AG09309 (cell line): ENCODE data around the gene MGAT4A.

ENCODE experiments used
- DNase-seq: peaks from one replicate; pipeline ENCODE4 v3.0.0-alpha.2; 2010; ENCODE audit warnings: low read depth
- H3K4me3 ChIP-seq: 2 replicates; pipeline ENCODE4 v1.5.1; 2011; ENCODE audit warnings: mild to moderate bottlenecking, low read depth, low read length, moderate library complexity; ENCODE audit not compliant: control insufficient read depth
- TF ChIP-seq, protein P1 (sequence below): IDR thresholded peaks from 2 replicates; pipeline ENCODE4 v1.5.1; 2011; ENCODE audit warnings: mild to moderate bottlenecking, low read depth, low read length, inconsistent platforms; ENCODE audit not compliant: insufficient read depth, control insufficient read depth; ENCODE audit errors: missing control alignments

MGAT4A gene

DNA sequence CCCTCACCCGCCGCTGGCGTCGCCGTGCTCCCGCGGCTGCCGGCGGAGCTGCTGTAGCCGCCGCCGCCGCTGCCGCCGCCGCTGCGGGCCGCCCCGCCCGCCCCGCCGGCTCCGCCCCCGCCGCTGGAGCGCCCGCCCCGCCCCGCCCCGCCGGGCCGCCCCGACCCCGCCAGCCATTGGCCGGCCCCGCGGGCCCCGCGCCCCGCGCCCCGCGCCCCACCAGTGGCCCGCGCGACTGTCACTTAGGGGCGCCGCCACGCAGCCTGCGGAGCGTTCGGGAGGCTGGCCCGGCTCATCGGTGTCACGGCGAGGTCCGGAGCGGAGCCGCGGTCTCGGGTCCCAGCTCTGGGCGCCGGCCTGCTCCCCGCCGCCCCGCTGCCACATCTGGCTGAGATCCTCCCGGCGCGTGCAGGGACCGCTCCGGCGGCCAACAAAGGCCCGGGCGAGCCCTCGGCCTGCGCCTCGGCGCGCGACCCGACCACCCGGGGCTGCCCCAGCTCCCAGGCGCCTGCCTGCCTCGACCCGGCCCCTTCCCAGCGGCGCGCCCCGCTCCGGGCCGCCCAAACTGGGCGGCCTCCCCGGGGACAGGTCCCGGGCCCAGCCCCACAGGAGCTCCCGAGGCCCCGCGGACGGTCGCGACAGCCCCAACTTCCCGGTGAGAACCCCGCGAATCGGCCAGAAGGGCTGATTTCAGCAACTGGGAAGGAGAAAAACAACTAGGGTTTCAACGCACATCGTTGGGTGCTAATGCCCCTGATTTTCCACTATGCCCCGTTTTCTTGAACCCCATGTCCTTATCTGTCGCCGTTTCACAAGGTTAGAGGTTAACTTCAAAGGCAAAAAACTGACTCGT is at the start of gene MGAT4A:
Gene MGAT4A, minus strand, starts transcription at position 92 of the 853 bp plus-strand sequence. CDS start 4,800 bp downstream, outside the sequence.
- TF ChIP-seq, protein P1, sequence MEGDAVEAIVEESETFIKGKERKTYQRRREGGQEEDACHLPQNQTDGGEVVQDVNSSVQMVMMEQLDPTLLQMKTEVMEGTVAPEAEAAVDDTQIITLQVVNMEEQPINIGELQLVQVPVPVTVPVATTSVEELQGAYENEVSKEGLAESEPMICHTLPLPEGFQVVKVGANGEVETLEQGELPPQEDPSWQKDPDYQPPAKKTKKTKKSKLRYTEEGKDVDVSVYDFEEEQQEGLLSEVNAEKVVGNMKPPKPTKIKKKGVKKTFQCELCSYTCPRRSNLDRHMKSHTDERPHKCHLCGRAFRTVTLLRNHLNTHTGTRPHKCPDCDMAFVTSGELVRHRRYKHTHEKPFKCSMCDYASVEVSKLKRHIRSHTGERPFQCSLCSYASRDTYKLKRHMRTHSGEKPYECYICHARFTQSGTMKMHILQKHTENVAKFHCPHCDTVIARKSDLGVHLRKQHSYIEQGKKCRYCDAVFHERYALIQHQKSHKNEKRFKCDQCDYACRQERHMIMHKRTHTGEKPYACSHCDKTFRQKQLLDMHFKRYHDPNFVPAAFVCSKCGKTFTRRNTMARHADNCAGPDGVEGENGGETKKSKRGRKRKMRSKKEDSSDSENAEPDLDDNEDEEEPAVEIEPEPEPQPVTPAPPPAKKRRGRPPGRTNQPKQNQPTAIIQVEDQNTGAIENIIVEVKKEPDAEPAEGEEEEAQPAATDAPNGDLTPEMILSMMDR = no peak
- no peak for DNase-seq

DNA sequence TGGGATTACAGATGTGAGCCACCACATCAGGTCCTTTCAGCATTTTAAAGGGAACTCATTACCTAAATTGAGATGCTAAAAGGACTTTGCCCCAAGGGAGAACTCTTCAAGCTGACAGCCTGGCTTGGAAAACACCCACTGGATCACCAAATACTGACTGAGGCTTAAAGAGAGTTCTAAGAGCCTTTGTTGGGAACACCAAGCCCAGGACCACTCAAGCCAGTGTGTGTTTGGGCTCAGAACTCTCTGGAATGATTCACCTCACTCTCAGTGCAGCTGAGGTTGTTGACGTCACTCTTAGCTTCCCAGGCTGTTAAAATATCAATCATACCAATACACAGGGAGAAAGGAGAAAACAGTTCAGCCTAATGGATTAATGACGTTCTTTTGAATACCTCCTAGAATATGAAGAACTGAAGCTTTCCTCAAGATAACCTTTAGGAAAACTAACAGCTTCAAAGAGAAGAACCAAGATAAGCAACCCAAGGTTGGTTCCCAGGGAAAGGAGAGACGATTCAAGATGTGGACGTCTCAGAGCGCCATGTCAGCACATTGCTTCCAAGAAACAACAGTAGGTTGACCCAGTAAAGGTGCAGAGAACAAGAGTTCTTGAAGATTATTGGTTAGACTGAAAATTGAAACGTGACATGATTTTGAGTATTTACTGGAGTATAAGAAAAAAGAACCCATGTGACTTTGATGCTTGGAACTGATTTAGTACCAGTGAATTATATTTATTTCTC is 48.0 kb upstream of the MGAT4A start:
- DNase-seq = no peak
- TF ChIP-seq, protein P1 = no peak
- no peak overlapping the region for H3K4me3 ChIP-seq

More for the DNA sequence above, at the start of gene MGAT4A:
- H3K4me3 ChIP-seq = peak within 1 kb of the TSS; percentile 19

DNA sequence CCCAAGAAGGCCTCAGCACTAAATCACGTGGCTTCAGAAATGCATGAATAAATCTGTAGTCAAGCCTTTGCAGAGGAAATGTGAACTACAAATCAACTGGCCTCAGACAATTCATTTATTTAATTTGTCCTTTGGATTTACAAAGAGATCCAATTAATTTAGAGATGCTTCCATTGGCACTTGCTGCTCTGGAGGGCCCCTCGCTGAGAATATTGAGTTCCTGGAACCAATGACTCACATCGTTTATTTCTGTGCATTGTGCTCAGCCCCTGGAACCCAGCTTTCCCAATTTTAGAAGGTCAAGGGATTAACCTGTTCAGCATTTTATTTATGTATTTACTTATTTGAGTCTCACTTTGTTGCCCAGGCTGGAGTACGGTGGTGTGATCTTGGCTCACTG is 47.2 kb upstream of the MGAT4A start:
- no peak for DNase-seq
- H3K4me3 ChIP-seq = no peak overlapping the region
- TF ChIP-seq, protein P1 = no peak

DNA sequence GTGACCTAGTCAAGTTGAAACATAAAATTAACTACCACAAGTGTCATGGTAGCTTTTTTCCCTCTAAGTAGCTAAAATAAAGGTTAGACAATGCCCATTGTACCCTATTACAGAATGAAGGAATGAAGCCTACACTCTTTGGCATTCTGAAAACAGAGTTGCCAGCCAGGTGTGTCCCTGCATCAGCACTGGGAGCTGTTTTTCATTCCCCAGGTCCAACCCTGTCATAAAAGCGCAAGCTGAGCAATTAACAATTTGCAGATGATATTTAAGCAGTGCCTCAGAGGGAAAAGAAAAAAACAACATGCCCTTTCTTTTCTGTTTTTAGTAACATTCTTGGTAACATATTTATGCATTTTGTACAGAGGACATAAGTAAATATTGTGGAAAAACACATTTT is 46.8 kb upstream of the MGAT4A start:
- H3K4me3 ChIP-seq = no peak overlapping the region
- TF ChIP-seq, protein P1 = no peak
- DNase-seq = no peak

DNA sequence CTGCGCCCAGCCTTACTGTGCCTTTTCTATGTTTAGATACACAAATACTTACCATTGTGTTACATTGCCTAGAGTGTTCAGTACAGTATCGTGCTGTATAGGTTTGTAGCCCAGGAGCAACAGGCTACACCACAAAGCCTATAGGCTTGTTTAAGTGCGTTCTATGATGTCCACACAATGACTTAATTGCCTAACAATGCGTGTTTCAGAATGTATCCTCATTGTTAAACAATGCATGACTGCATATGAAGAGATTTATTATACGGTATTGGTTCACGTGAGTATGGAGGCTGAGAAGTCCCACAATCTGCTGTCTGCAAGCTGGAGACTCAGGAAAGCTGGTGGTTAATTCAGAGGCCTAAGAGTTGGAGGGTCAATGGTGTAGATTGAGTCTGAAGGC is 46.1 kb upstream of the MGAT4A start:
- H3K4me3 ChIP-seq = no peak overlapping the region
- no peak for DNase-seq
- TF ChIP-seq, protein P1 = no peak

DNA sequence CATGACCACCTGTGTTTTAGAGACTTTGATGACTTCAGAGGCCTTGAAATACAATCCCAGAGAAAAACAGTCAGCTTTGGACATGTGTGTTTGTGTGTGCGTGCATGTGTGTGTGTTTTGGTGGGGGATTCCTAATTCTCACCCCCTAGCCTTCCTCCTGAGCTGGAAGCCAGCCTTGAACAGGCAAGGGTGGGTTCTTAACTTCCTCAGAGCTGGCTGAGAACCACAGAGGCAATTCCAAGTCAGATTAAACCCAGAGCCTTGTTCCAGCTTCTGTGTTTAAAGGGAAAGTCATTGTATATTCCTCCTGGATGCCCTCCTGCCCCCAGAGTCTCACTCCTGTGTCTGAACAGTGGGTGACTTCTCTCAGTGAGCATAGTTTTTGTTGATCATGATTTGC is 45.2 kb upstream of the MGAT4A start:
- TF ChIP-seq, protein P1 = no peak
- DNase-seq = no peak
- no peak overlapping the region for H3K4me3 ChIP-seq
